ENCODE data around the gene PCBP2.

DNA sequence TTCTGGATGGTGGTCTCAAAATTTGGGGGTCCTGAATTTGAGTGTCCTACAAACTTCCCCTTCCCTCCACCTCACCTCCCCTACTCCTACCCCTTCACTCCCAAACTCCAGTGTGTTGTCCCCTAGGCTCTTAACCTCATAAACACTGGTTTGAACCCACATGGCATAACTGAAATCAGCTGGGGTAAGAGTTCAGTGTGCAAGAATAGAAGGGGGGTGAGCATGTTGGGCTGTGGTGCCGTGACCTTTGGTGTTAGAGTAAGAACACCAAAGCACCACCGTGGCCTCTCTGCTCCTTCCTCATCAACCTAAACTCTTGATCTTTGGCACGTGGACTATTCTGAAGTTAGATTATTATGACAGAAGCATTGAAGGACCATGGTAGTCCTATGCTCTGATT lies 11.0 kb downstream of the PCBP2 start:
- TF ChIP-seq, protein P1, sequence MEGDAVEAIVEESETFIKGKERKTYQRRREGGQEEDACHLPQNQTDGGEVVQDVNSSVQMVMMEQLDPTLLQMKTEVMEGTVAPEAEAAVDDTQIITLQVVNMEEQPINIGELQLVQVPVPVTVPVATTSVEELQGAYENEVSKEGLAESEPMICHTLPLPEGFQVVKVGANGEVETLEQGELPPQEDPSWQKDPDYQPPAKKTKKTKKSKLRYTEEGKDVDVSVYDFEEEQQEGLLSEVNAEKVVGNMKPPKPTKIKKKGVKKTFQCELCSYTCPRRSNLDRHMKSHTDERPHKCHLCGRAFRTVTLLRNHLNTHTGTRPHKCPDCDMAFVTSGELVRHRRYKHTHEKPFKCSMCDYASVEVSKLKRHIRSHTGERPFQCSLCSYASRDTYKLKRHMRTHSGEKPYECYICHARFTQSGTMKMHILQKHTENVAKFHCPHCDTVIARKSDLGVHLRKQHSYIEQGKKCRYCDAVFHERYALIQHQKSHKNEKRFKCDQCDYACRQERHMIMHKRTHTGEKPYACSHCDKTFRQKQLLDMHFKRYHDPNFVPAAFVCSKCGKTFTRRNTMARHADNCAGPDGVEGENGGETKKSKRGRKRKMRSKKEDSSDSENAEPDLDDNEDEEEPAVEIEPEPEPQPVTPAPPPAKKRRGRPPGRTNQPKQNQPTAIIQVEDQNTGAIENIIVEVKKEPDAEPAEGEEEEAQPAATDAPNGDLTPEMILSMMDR (conservative IDR thresholded peaks at IDR 0.05) = no peak
- no peak for TF ChIP-seq ZFX (IDR thresholded peaks at IDR 0.05)
